HL-60 (cell line): ENCODE results near the gene MED10.

Source experiments
- DNase-seq, 2 experiments: peaks; one replicate each; pipeline ENCODE4 v3.0.0-alpha.2; 2010 to 2020; ENCODE audit warnings: low read depth in 1 of 2, low spot score in 1 of 2
- H3K27ac ChIP-seq: fragments of 250-450 bp; sonication (Bioruptor Pico); replicated peaks from 2 replicates; pipeline ENCODE4 v1.5.1; 2020; ENCODE audit warnings: mild to moderate bottlenecking, moderate library complexity
- H3K27me3 ChIP-seq: fragments of 250-450 bp; sonication (Bioruptor Pico); 2 replicates; pipeline ENCODE4 v1.5.1; 2021; ENCODE audit warnings: mild to moderate bottlenecking, moderate library complexity; ENCODE audit not compliant: insufficient read depth, poor library complexity, severe bottlenecking
- H3K4me3 ChIP-seq: replicated peaks from 2 replicates; pipeline ENCODE4 v1.5.1; 2011; ENCODE audit warnings: mild to moderate bottlenecking, control low read depth, low read length; ENCODE audit not compliant: insufficient read depth
- CTCF ChIP-seq: IDR thresholded peaks from one replicate; pipeline ENCODE4 v1.5.1; 2011; ENCODE audit warnings: low read length, control low read depth, inconsistent platforms; ENCODE audit not compliant: insufficient read depth
- GABPA ChIP-seq: IDR thresholded peaks from 2 replicates; pipeline ENCODE4 v1.6.1; 2012; ENCODE audit warnings: low read depth
- POLR2AphosphoS5 ChIP-seq: IDR thresholded peaks from 2 replicates; pipeline ENCODE4 v1.6.1; 2012; ENCODE audit warnings: low read depth
- REST ChIP-seq: IDR thresholded peaks from 2 replicates; pipeline ENCODE4 v1.6.1; 2012; ENCODE audit warnings: low read depth; ENCODE audit not compliant: insufficient replicate concordance
- SPI1 ChIP-seq: IDR thresholded peaks from 2 replicates; pipeline ENCODE4 v1.6.1; 2012; ENCODE audit warnings: low read depth, mild to moderate bottlenecking, borderline replicate concordance

The MED10 gene

GRCh38 chr5:6411141-6411540, 32.8 kb upstream of the MED10 start:
- H3K27ac ChIP-seq = no peak overlapping the region
- no peak for TF ChIP-seq GABPA
- no peak for TF ChIP-seq CTCF
- no peak for TF ChIP-seq SPI1
- no peak for TF ChIP-seq REST
- no peak for TF ChIP-seq POLR2AphosphoS5
- no peaks in the 10 kb centered on the region for H3K27me3 ChIP-seq
- no peak overlapping the region for H3K4me3 ChIP-seq
- DNase-seq = no peak

- Histone ChIP-seq H3K27me3 (no peaks in the 10 kb centered on the region), H3K4me3 (no peak overlapping the region), H3K27ac (no peak overlapping the region)
- TF ChIP-seq GABPA = no peak
- DNase-seq = no peak
Observed at GRCh38 chr5:6410421-6410820, 32.1 kb upstream of the MED10 start.

GRCh38 chr5:6408627-6409446, 30.5 kb upstream of the MED10 start:
- Histone ChIP-seq H3K27ac (no peak overlapping the region), H3K4me3 (no peak overlapping the region), H3K27me3 (no peaks in the 10 kb centered on the region)
- no peak for TF ChIP-seq REST
- TF ChIP-seq POLR2AphosphoS5 = no peak
- no peak for TF ChIP-seq CTCF
- no peak for TF ChIP-seq GABPA
- no peak for TF ChIP-seq SPI1
- DNase-seq = no peak

GRCh38 chr5:6408260-6408596, 29.9 kb upstream of the MED10 start:
- no peaks in the 10 kb centered on the region for H3K27me3 ChIP-seq
- no peak overlapping the region for H3K4me3 ChIP-seq
- H3K27ac ChIP-seq = no peak overlapping the region
- TF ChIP-seq SPI1 = no peak
- no peak for TF ChIP-seq CTCF
- no peak for DNase-seq
